GM23248 (cell line): Measurements from ENCODE around the gene GLIPR2. TPM values are rescaled to one million over a fixed set of nuclear protein-coding genes. Genes with fewer than 3 reads are reported as not detected.

Experiments used
- DNase-seq: peaks from one replicate; pipeline ENCODE4 v3.0.0-alpha.2; 2015
- H2AFZ ChIP-seq: fragments of 200-600 bp; sonication (generic); 2 replicates; pipeline ENCODE4 v1.6.1; 2016; ENCODE audit warnings: antibody characterized with exemption
- H3F3A ChIP-seq: fragments of 200-600 bp; sonication (generic); 2 replicates; pipeline ENCODE4 v1.6.1; 2016; ENCODE audit warnings: mild to moderate bottlenecking, antibody characterized with exemption, mixed run types; ENCODE audit not compliant: insufficient read depth
- H3K27ac ChIP-seq: fragments of 200-600 bp; sonication (generic); 2 replicates; pipeline ENCODE4 v1.5.1; 2016; ENCODE audit warnings: mild to moderate bottlenecking
- H3K27me3 ChIP-seq: fragments of 200-600 bp; sonication (generic); replicated peaks from 2 replicates; pipeline ENCODE4 v1.6.1; 2016; ENCODE audit warnings: mild to moderate bottlenecking; ENCODE audit not compliant: insufficient read depth
- H3K36me3 ChIP-seq: fragments of 200-600 bp; sonication (generic); 2 replicates; pipeline ENCODE4 v1.6.1; 2016; ENCODE audit warnings: low read depth, mild to moderate bottlenecking
- H3K4me1 ChIP-seq: fragments of 200-600 bp; sonication (generic); 2 replicates; pipeline ENCODE4 v1.6.1; 2016; ENCODE audit warnings: mild to moderate bottlenecking; ENCODE audit not compliant: insufficient read depth
- H3K4me2 ChIP-seq: fragments of 200-600 bp; sonication (generic); one replicate; pipeline ENCODE4 v1.6.1; 2016; ENCODE audit warnings: mild to moderate bottlenecking; ENCODE audit not compliant: unreplicated experiment
- H3K4me3 ChIP-seq: fragments of 200-600 bp; sonication (generic); 2 replicates; pipeline ENCODE4 v1.5.1; 2016; ENCODE audit warnings: mild to moderate bottlenecking
- H3K79me2 ChIP-seq: fragments of 200-600 bp; sonication (generic); 2 replicates; pipeline ENCODE4 v1.6.1; 2016; ENCODE audit warnings: mild to moderate bottlenecking; ENCODE audit not compliant: insufficient read depth
- H3K9ac ChIP-seq: fragments of 200-600 bp; sonication (generic); 2 replicates; pipeline ENCODE4 v1.6.1; 2016; ENCODE audit warnings: mild to moderate bottlenecking
- H3K9me2 ChIP-seq: fragments of 200-600 bp; sonication (generic); 2 replicates; pipeline ENCODE4 v1.6.1; 2016; ENCODE audit warnings: mixed run types, mild to moderate bottlenecking, moderate library complexity; ENCODE audit not compliant: insufficient read depth
- H3K9me3 ChIP-seq: fragments of 200-600 bp; sonication (generic); one replicate; pipeline ENCODE4 v1.6.1; 2017; ENCODE audit warnings: low read depth
- H4K20me1 ChIP-seq: fragments of 200-600 bp; sonication (generic); 2 replicates; pipeline ENCODE4 v1.6.0; 2016; ENCODE audit not compliant: insufficient read depth
- EZH2 ChIP-seq: fragments of 200-600 bp; sonication (generic); IDR thresholded peaks from 2 replicates; pipeline ENCODE4 v1.6.1; 2018; ENCODE audit warnings: antibody characterized with exemption, mild to moderate bottlenecking; ENCODE audit not compliant: insufficient read depth, poor library complexity, severe bottlenecking
- EZH2phosphoT487 ChIP-seq: fragments of 200-600 bp; sonication (generic); IDR thresholded peaks from 2 replicates; pipeline ENCODE4 v1.6.1; 2018; ENCODE audit warnings: antibody characterized with exemption, moderate library complexity, mild to moderate bottlenecking, low read depth; ENCODE audit not compliant: insufficient read depth
- WGBS, 2 experiments: methylation state at CpG; one replicate each; pipeline ENCODE4 v1.1.6; 2015 to 2017; ENCODE audit warnings: low lambda C conversion rate in 2 of 2, low coverage in 1 of 2; ENCODE audit errors: missing lambda C conversion rate in 2 of 2; 5-methylcytosine and 5-hydroxymethylcytosine counted together
- in situ Hi-C: fragments of 300-500 bp; cut with MboI; formaldehyde crosslinking; loops from 2 replicates; pipeline ENCODE4 v1.15.0; 2020
- polyA plus RNA-seq: library from polyadenylated mRNA; unstranded; fragments of >200 nt; fragmentation: Nextera tagmentation; extraction: Ambion mirVana; gene quantifications from 2 replicates; pipeline ENCODE4 v1.2.1, GENCODE V29; 2016
- total RNA-seq: library from RNA; depleted of rRNA; stranded (reverse); fragments of >200 nt; shearing (Covaris generic); gene quantifications from 2 replicates; pipeline ENCODE4 v1.2.3, GENCODE V29; 2014

Gene GLIPR2
- total and polyA plus RNA-seq, 2 experiments from 2014 or later, result 27.5 to 47.5 TPM

DNA sequence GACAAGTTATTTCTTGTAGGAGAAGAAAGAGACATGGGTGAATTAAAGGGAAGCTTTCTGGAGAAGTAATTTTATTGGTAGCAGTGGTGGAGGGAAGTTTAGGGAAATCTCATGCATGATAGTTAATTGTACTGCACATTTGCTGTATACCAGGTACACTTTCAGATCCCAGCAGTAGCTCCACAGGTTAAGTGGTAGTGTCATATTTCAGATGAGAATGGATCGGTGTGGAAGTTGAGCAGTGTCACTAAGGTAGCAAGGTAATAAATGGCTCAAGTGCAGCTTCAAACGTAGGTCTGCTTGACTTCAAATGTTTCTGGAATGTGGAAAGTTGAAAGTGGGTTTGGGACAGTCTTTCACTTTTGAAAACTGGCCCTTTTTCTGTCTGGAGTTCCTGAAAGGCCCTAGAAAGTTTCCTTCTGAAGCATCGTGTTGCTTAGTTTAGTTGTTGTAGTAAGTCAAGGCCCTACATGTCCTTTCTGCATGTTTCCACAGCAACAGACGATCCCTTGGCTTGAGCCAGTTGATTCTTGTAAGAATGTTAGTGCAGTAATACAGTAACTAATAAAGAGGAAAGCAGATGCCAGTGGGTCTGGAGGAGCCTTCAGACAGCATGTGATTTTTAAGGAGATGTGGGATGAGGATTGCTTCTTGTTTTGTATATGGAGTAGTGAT is 57.9 kb downstream of the GLIPR2 start:
- peak overlapping the region; percentile 19 for H3K4me2 ChIP-seq
- H3K9me3 ChIP-seq, result no peaks in the 10 kb centered on the region
- H3K27ac ChIP-seq, result peak overlapping the region; percentile 8
- H2AFZ ChIP-seq, result no peak overlapping the region
- no peaks in the 10 kb centered on the region for H3K9me2 ChIP-seq
- 10 to 12% methylated on average over 4 of the region's 4 CpGs for WGBS, 2 experiments
- H3K9ac ChIP-seq, result peak overlapping the region; percentile 29
- peaks cover 26% of the 10 kb centered on the region for H4K20me1 ChIP-seq
- peaks cover 40% of the 10 kb centered on the region for H3K4me1 ChIP-seq
- in situ Hi-C loops, result no loop called here
- H3K4me3 ChIP-seq, result peak overlapping the region; percentile 5; the same call in 1 of the 2 replicates
- peak; percentile 44 for DNase-seq
- H3K79me2 ChIP-seq, result peaks cover 87% of the 10 kb centered on the region
- H3K36me3 ChIP-seq, result peaks cover 10% of the 10 kb centered on the region
- H3F3A ChIP-seq, result 0 out of 2 replicates have a peak, but pooled peaks cover 6% of the 10 kb centered on the region
- TF ChIP-seq EZH2, result no peak
- no peak for TF ChIP-seq EZH2phosphoT487
- H3K27me3 ChIP-seq, result no peaks in the 10 kb centered on the region

- Histone ChIP-seq H3K27ac (no peak overlapping the region), H3K79me2 (peaks cover 71% of the 10 kb centered on the region), H3K9ac (no peak overlapping the region), H3K9me2 (no peaks in the 10 kb centered on the region), H4K20me1 (peaks cover 8% of the 10 kb centered on the region; the same call in 1 of the 2 replicates), H3K4me2 (no peak overlapping the region), H3K4me3 (no peak overlapping the region), H3K9me3 (no peaks in the 10 kb centered on the region), H3K27me3 (no peaks in the 10 kb centered on the region), H2AFZ (no peak overlapping the region), H3K4me1 (peaks cover 37% of the 10 kb centered on the region), H3K36me3 (peaks cover 58% of the 10 kb centered on the region), H3F3A (peaks cover 88% of the 10 kb centered on the region)
- TF ChIP-seq EZH2phosphoT487, result no peak
- no peak for TF ChIP-seq EZH2
- WGBS, 2 experiments, result 98 to 99% methylated on average over 11 of the region's 11 CpGs
- peak; percentile 17 for DNase-seq
- in situ Hi-C loops, result no loop called here
Measured at GRCh38 chr9:36204906-36205547, 68.5 kb downstream of the GLIPR2 start.

GRCh38 chr9:36207016-36207415 is 70.5 kb downstream of the GLIPR2 start:
- 12 to 13% methylated on average over 4 of the region's 4 CpGs for WGBS, 2 experiments
- no peak for TF ChIP-seq EZH2phosphoT487
- TF ChIP-seq EZH2, result no peak
- Histone ChIP-seq H3K9ac (peak overlapping the region; percentile 60; the same call in 1 of the 2 replicates), H4K20me1 (peaks cover 8% of the 10 kb centered on the region; the same call in 1 of the 2 replicates), H2AFZ (no peak overlapping the region), H3F3A (peaks cover 74% of the 10 kb centered on the region), H3K4me2 (peak overlapping the region; percentile 66), H3K9me2 (no peaks in the 10 kb centered on the region), H3K36me3 (peaks cover 47% of the 10 kb centered on the region), H3K4me3 (peak overlapping the region; percentile 40), H3K79me2 (peaks cover 71% of the 10 kb centered on the region), H3K9me3 (no peaks in the 10 kb centered on the region), H3K4me1 (peaks cover 37% of the 10 kb centered on the region), H3K27ac (peak overlapping the region; percentile 77), H3K27me3 (no peaks in the 10 kb centered on the region)
- DNase-seq, result peak; percentile 83
- in situ Hi-C loops, result no loop called here

DNA sequence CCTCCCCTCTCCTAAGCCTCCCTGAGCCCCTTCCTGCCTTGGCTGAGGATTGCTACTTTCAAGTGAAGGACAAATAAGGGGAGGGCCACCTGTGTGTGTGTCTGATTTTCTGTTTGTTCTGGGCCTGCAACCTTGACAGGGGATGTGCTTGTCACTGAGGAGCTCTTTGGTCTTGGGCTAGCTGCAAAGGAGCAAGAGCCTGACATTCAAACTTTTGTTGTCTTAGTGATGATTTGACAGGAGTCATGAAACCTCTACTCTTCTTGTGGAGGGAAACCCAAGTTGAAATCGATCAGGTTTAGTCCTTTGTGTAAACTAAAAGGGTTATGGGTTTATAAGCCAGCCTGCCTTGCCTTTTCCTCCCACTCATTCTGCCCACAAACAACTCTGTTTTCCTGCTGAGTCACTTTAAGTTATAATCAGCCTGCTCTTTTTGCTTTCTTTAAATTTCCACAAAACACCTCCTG is 71.0 kb downstream of the GLIPR2 start:
- Histone ChIP-seq H4K20me1 (peaks cover 8% of the 10 kb centered on the region; the same call in 1 of the 2 replicates), H3K27ac (peak overlapping the region; percentile 77), H3F3A (peaks cover 69% of the 10 kb centered on the region), H3K36me3 (peaks cover 48% of the 10 kb centered on the region), H2AFZ (no peak overlapping the region), H3K27me3 (no peaks in the 10 kb centered on the region), H3K4me3 (peak overlapping the region; percentile 40), H3K79me2 (peaks cover 71% of the 10 kb centered on the region), H3K4me1 (peaks cover 37% of the 10 kb centered on the region), H3K9ac (peak overlapping the region; percentile 60), H3K9me3 (no peaks in the 10 kb centered on the region), H3K9me2 (no peaks in the 10 kb centered on the region), H3K4me2 (peak overlapping the region; percentile 66)
- peak; percentile 81 for DNase-seq
- in situ Hi-C loops, result no loop called here
- TF ChIP-seq EZH2phosphoT487, result no peak
- no peak for TF ChIP-seq EZH2
- WGBS, 2 experiments, result 10 to 19% methylated on average over 1 of the region's 1 CpG
